Spleen (tissue), 7 donors: ENCODE results near the gene UTS2R.

ENCODE experiments used
- POLR2A ChIP-seq, 3 donors: fragments of 450-650 bp; IDR thresholded peaks; one replicate each; pipeline ENCODE4 v1.5.1; 2017; ENCODE audit warnings: antibody characterized with exemption in 3 of 3, mild to moderate bottlenecking in 1 of 3
- POLR2AphosphoS5 ChIP-seq, 3 donors: sonication (generic); formaldehyde crosslinking; IDR thresholded peaks; one replicate each; pipeline ENCODE4 v1.5.1; 2017; ENCODE audit warnings: antibody characterized with exemption in 3 of 3
- TF ChIP-seq, protein P1 (sequence below), 11 experiments: fragments of 200-600 bp in 7 of 11; fragments of 450-650 bp in 4 of 11; sonication (generic) in 4 of 11; IDR thresholded peaks in 8 of 11; conservative IDR thresholded peaks in 3 of 11; 1 replicate in 7 of 11; 2 replicates in 4 of 11; pipeline versions ENCODE4 v1.4.0 to v1.8.0; 2016 to 2021; ENCODE audit warnings: antibody characterized with exemption in 11 of 11, inconsistent platforms in 4 of 11, mild to moderate bottlenecking in 1 of 11
- donor health status: DM: no; HTN: no; CAD: no; lungs with moderate emphysema.
- donor health status: DM: no; HTN: no; CAD: no.
- donor health status: DM: no; HTN: no; CAD: no.

DNA sequence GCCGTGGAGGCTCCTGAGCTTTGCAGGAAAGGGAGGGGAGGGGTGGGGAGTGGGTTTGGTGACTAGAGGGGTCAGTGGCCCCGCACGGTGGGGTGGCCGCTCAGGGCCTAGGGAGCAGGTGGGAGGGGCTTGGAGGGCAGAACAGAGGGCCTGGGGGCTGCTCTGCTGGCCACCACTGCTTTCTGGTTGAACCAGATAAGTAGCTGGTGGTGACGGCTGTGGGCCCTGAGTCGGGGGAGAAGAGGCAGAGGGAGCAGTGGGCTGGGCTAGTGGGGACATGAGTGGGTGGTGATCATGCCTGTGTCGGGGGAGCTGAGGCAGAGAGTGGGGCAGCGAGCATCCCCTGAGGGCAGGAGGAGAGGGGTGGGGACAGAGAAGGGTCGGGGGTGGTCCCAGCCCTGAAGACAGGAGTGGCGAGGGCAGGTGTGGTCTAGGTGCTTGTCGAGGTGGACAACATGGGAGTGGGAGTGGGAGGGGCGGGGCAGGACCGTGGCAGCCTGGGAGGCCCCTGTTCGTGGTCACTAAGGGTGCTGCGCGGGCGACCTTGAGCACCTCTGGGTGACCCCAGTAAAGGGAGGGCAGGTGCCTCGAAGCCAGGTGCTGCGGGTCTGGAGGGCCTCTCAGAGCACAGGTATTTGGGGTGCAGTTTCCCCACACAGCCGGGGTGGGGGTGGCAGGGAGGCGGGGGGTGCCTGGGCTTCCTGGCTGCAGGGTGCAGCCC lies 47.9 kb upstream of the UTS2R start:
- TF ChIP-seq POLR2A (IDR thresholded peaks at IDR 0.05) (no peak), POLR2AphosphoS5 (IDR thresholded peaks at IDR 0.05) (peak in 1 of 3 donors; percentile 21)
- TF ChIP-seq, protein P1, sequence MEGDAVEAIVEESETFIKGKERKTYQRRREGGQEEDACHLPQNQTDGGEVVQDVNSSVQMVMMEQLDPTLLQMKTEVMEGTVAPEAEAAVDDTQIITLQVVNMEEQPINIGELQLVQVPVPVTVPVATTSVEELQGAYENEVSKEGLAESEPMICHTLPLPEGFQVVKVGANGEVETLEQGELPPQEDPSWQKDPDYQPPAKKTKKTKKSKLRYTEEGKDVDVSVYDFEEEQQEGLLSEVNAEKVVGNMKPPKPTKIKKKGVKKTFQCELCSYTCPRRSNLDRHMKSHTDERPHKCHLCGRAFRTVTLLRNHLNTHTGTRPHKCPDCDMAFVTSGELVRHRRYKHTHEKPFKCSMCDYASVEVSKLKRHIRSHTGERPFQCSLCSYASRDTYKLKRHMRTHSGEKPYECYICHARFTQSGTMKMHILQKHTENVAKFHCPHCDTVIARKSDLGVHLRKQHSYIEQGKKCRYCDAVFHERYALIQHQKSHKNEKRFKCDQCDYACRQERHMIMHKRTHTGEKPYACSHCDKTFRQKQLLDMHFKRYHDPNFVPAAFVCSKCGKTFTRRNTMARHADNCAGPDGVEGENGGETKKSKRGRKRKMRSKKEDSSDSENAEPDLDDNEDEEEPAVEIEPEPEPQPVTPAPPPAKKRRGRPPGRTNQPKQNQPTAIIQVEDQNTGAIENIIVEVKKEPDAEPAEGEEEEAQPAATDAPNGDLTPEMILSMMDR (IDR thresholded peaks at IDR 0.05 in 8 of 11, conservative IDR thresholded peaks at IDR 0.05 in 3 of 11) = no peak
